Pancreas (tissue), 10 donors: ENCODE measurements around the gene EIF3C. TPM values are rescaled to one million over a fixed set of nuclear protein-coding genes. Genes with fewer than 3 reads are reported as not detected.
A peak's percentile ranks its signal among the peaks of the same experiment; 100 is the strongest.
"Not testable (repeated sequence)": the region's sequence is repeated elsewhere in the genome, so short reads cannot be mapped to it uniquely, and the experiment has no call there.

ENCODE experiments used
- ATAC-seq, 4 donors: fragments of 200-7000 bp; cut with Tn5 transposase; one replicate each; pipeline versions ENCODE4 v1.8.0 to v1.9.1; 2020; ENCODE audit warnings: mild to moderate bottlenecking in 4 of 4, moderate library complexity in 4 of 4
- DNase-seq, 6 donors: peaks; one replicate each; pipeline ENCODE4 v3.0.0-alpha.2; 2020
- FAIRE-seq: peaks from 2 replicates; lab custom pipeline; 2012; peaks lifted over from hg19 to GRCh38; lab: Jason Lieb, UNC
- H3K27ac ChIP-seq, 4 donors: fragments of 200-600 bp; sonication (generic); 1 replicate in 3 of 4; 2 replicates in 1 of 4; pipeline versions ENCODE4 v1.5.0 to v1.8.0; 2020
- H3K27me3 ChIP-seq, 4 donors: fragments of 200-600 bp; one replicate each; pipeline ENCODE4 v1.8.0; 2021
- H3K36me3 ChIP-seq, 3 donors: fragments of 200-600 bp; sonication (generic) in 1 of 3; one replicate each; pipeline versions ENCODE4 v1.5.0 to v1.8.0; 2020 to 2021
- H3K4me1 ChIP-seq, 3 donors: fragments of 200-600 bp; one replicate each; pipeline ENCODE4 v1.8.0; 2021
- H3K4me3 ChIP-seq, 4 donors: fragments of 200-600 bp; sonication (generic) in 2 of 4; one replicate each; pipeline versions ENCODE4 v1.5.0 to v1.8.0; 2020 to 2021
- H3K9me3 ChIP-seq, 4 donors: fragments of 200-600 bp; one replicate each; pipeline ENCODE4 v1.8.0; 2021
- WGBS, 2 donors: extraction: QIAGEN DNeasy Blood & Tissue Kit; methylation state at CpG; one replicate each; pipeline ENCODE4 v1.1.7; 2013; 5-methylcytosine and 5-hydroxymethylcytosine counted together
- intact Hi-C, 3 donors: fragments of 100-400 bp; cut with DNase I; formaldehyde crosslinking; loops; one replicate each; pipeline versions ENCODE4 v1.11.1 to v1.14.2; 2022
- polyA plus RNA-seq, 2 donors: library from polyadenylated mRNA; stranded (reverse); fragments of 200-250 nt; gene quantifications; one replicate each; pipeline ENCODE4 v1.2.3, GENCODE V29; 2013
- total RNA-seq, 6 donors: library from RNA; stranded (reverse); fragmentation: NEBNext Ultra II Directional in 4 of 6; extraction: Animal tissue kit (Norgen Biotek cat#: 25700) in 4 of 6; gene quantifications; one replicate each; pipeline versions ENCODE4 v1.2.1 to v1.2.4, GENCODE V29; 2021 to 2023
- donor health status: healthy with polysubstance abuse.
- donor health status: DM: no; HTN: no; CAD: no; lungs with moderate emphysema.
- donor health status: DM: no; HTN: no; CAD: no.
- donor health status: control.
- donor health status: control.
- donor health status: Bipolar disorder and iron deficiency.
- donor health status: DM: yes; HTN: yes; CAD: no.
- donor health status: DM: no; HTN: no; CAD: no.
- donor health status: DM: no; HTN: no; CAD: no.
- donor health status: DM: yes; HTN: yes; CAD: no.

Gene EIF3C, protein sequence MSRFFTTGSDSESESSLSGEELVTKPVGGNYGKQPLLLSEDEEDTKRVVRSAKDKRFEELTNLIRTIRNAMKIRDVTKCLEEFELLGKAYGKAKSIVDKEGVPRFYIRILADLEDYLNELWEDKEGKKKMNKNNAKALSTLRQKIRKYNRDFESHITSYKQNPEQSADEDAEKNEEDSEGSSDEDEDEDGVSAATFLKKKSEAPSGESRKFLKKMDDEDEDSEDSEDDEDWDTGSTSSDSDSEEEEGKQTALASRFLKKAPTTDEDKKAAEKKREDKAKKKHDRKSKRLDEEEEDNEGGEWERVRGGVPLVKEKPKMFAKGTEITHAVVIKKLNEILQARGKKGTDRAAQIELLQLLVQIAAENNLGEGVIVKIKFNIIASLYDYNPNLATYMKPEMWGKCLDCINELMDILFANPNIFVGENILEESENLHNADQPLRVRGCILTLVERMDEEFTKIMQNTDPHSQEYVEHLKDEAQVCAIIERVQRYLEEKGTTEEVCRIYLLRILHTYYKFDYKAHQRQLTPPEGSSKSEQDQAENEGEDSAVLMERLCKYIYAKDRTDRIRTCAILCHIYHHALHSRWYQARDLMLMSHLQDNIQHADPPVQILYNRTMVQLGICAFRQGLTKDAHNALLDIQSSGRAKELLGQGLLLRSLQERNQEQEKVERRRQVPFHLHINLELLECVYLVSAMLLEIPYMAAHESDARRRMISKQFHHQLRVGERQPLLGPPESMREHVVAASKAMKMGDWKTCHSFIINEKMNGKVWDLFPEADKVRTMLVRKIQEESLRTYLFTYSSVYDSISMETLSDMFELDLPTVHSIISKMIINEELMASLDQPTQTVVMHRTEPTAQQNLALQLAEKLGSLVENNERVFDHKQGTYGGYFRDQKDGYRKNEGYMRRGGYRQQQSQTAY
- total RNA-seq (100 to 1,000 TPM; 336 to 418 (median 379) TPM), polyA plus RNA-seq (1,000 to 10,000 TPM in 1 of 2 donors, 100 to 1,000 TPM in 1; 519 to 1,137 TPM)

DNA sequence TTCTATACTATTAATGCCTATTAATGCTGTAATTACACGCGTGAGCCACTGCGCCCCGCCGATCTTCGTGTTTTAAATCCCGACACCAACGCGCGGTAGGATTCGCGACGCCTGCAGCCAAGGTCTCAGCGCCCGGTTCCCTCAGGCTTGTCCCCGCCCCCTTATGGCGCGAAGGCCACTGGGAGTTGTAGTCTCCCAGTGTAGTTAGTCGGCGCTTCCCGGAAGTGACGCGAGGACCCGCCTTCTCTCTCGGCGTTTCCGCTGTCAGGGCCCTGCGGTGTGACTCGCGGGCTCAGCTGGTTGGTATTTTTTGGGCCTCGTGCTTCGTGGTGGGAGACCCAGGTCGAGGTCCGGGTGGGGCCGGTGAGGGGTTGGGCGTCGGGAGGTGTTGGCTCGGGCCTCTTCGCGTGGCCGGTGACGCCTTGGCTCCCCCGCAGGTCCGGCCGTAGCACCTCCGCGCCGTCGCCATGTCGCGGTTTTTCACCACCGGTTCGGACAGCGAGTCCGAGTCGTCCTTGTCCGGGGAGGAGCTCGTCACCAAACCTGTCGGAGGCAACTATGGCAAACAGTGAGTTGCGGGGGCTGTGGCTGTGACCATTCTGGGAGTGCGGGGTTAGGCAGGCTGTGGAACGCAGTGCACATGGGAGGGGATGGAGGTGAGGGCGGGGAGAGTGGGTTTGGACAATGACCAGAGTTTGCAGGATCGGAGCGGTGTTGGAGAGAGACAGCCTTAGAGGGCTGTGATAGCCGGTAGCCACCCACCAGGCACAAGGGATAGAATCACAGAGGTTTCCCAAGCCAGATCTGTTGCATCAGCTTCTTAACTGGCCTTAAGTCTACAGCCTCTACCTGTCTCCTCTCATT is at the start of gene EIF3C:
TSS of gene EIF3C (plus strand) at position 245 of the 864 bp plus-strand sequence. CDS start at position 468, 223 bp downstream.
- H3K36me3 ChIP-seq, DNase-seq, H3K4me3 ChIP-seq, H3K27me3 ChIP-seq, H3K4me1 ChIP-seq, intact Hi-C loops, H3K27ac ChIP-seq, H3K9me3 ChIP-seq: not testable (repeated sequence)
- FAIRE-seq = peak; percentile 56
- no CpG with 5 or more reads among the region's 66 CpGs for WGBS, 2 donors
- peak; percentile 100 for ATAC-seq

DNA sequence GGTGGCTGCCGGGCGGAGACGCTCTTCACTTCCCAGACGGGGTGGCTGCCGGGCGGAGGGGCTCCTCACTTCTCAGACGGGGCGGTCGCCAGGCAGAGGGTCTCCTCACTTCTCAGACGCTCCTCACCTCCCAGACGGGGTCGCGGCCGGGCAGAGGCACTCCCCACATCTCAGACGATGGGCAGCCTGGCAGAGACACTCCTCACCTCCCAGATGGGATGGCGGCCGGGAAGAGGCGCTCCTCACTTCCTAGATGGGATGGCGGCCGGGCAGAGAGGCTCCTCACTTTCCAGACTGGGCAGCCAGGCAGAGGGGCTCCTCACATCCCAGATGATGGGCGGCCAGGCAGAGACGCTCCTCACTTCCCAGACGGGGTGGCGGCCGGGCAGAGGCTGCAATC is 45.0 kb upstream of the EIF3C start:
- ATAC-seq, FAIRE-seq: not testable (repeated sequence)

DNA sequence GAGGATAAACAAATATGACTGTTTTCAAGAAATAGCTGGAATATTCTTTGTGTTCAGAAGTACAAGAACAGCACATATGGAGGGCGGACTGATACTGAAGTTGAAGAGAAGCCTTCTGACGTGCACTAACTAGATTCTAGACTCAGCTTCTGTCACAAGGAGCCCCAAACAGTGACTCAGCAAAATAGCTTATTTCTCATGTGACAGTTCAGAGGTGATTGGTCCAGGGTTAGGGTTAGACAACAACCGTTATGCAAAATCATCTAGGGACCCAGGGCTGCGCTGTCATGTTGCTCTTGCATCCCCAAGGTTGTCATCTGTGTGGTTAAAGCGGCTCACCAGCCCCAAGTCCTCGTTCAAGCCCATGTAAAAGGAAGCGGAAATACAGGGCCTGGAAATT is 43.8 kb upstream of the EIF3C start:
- H3K4me3 ChIP-seq, H3K9me3 ChIP-seq, ATAC-seq, intact Hi-C loops, H3K4me1 ChIP-seq, H3K27ac ChIP-seq, FAIRE-seq, H3K36me3 ChIP-seq, DNase-seq, H3K27me3 ChIP-seq: not testable (repeated sequence)
- WGBS, 2 donors = no CpG with 5 or more reads among the region's 7 CpGs

More for the DNA sequence above, 45.0 kb upstream of the EIF3C start:
- peak in 2 of 6 donors; percentile 19 to 35 for DNase-seq
- H3K9me3 ChIP-seq, intact Hi-C loops, H3K36me3 ChIP-seq, H3K4me1 ChIP-seq, H3K27me3 ChIP-seq, H3K27ac ChIP-seq, H3K4me3 ChIP-seq: not testable (repeated sequence)
- 90 to 91% methylated on average over 9 to 14 of the region's 25 CpGs for WGBS, 2 donors

DNA sequence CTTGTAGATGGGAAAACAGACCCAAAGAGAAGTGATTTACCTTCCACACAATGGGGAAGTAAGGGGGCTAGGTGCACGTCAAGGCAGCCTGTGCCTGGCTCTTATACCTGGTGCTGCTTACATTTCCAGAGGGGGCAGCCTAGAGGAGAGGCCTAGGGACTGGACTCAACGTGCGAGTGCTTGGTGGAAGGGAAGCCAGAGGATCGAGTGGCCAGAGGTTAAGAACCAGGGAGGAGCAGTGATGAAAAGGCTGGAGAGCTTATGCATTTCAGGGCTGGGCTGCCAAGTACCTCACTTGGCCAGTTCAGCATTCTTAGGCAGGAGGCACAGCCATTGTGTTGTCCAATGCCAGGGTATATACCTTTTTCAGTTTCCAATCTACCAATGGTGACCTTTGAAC is 43.1 kb upstream of the EIF3C start:
- FAIRE-seq, H3K4me3 ChIP-seq, H3K4me1 ChIP-seq, ATAC-seq, H3K27me3 ChIP-seq, H3K36me3 ChIP-seq, intact Hi-C loops, H3K27ac ChIP-seq, DNase-seq, H3K9me3 ChIP-seq: not testable (repeated sequence)
- no CpG with 5 or more reads among the region's 4 CpGs for WGBS, 2 donors

DNA sequence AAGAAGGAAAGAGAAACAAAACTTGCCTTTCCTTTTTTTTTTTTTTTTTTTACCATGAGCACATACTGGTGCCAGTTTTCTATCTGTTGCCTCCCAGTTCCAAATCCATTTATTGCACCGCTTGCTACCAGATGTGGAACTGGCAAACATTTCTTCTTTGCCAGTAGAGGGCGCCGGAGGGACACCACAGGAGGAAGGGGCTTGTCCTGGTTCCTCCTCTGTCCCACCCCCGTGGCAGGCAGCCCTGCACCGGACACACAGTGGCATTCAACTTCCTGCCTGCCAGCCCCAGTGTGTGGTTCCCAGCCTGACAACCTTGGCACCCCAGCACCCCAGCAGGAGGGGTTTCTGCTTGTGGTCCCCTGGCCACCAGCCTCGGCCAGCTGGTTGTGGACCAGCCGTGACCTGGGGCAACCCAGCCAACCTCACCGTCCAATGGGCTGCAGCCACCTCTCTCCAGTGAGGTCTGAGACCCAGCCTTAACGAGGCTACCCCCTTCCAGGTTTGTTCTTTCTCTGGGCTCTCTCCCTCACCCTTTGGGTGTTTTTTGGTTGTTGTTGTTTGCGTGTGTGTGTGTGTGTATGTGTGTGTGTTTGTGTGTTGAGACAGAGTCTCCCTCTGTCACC is 22.8 kb upstream of the EIF3C start:
- ATAC-seq = peak; percentile 96 to 100 (median 99)
- DNase-seq, FAIRE-seq, H3K27me3 ChIP-seq, H3K27ac ChIP-seq, H3K4me1 ChIP-seq, H3K36me3 ChIP-seq, H3K4me3 ChIP-seq, intact Hi-C loops, H3K9me3 ChIP-seq: not testable (repeated sequence)
- 25% methylated on average over 1 of the region's 10 CpGs; no CpG with 5 or more reads in 1 of the 2 donors for WGBS, 2 donors

DNA sequence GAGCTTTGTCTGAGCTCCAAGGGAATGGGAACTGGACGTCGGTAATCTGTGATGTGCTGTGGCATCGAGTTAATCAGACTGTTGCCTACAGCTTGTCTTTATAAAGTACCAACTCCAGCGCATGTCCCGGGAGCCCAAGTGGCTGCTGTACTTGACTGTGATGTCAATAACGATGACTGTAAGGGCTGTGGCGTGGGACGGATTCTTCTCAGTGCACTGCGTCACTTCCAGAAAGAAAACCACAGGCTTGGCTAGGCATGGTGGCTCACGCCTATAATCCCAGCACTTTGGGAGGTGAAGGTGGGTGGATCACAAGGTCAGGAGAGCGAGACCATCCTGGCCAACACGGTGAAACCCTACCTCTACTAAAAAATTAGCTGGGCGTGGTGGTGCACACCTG is 21.8 kb upstream of the EIF3C start:
- ATAC-seq, intact Hi-C loops: not testable (repeated sequence)

DNA sequence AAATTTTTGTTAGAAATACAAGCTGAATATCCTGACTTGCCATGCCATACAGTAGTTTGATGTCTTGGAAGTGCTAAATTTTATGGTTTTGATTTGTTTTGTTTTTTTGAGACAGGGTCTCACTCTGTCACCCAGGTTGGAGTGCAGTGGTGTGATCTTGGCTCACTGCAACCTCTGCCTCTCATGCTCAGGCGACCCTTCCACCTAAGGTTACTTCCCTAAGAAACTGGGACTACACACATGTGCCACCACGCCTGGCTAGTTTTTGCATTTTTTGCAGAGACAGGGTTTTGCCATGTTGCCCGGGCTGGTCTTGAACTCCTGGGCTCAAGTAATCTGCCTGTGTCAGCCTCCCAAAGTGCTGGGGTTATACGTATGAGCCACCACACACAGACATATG is 19.5 kb upstream of the EIF3C start:
- H3K4me3 ChIP-seq, H3K36me3 ChIP-seq, ATAC-seq, H3K4me1 ChIP-seq, DNase-seq, intact Hi-C loops, H3K27me3 ChIP-seq, FAIRE-seq, H3K27ac ChIP-seq, H3K9me3 ChIP-seq: not testable (repeated sequence)
- 92 to 100% methylated on average over 2 to 3 of the region's 4 CpGs for WGBS, 2 donors

More for the DNA sequence above, 21.8 kb upstream of the EIF3C start:
- H3K4me3 ChIP-seq, H3K27me3 ChIP-seq, H3K27ac ChIP-seq, H3K9me3 ChIP-seq, DNase-seq, H3K4me1 ChIP-seq, FAIRE-seq, H3K36me3 ChIP-seq: not testable (repeated sequence)
- WGBS, 2 donors = 25 to 27% methylated on average over 2 to 3 of the region's 13 CpGs

DNA sequence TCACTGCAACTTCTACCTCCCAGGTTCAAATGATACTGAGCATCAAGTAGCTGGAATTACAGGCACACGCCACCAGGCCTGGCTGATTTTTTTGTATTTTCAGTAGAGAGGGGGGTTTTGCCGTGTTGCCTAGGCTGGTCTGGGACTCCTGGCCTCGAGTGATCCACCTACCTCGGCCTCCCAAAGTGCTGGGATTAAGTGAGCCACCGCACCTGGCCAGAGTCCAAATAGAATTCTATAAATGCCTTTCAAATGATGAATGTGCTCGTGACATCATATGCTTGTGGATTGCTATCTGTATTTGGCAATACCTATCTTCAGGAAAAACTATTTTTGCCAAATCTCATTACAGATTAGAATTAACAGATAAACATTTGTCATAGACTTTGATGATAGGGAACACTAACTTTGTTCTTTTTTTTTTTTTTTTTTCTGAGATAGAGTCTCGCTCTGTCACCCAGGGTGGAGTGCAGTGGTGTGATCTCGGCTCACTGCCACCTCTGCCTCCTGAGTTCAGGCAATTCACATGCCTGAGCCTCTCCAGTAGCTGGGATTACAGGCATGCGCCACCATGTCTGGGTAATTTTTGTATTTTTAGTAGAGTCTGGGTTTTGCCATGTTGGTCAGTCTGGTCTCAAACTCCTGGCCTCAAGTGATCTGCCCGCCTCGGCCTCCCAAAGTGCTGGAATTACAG is 17.9 kb upstream of the EIF3C start:
- DNase-seq, H3K4me1 ChIP-seq, H3K27me3 ChIP-seq, H3K27ac ChIP-seq, H3K9me3 ChIP-seq, H3K4me3 ChIP-seq, H3K36me3 ChIP-seq, FAIRE-seq, intact Hi-C loops: not testable (repeated sequence)
- ATAC-seq = peak in 3 of 4 donors; percentile 22 to 53 (median 47)
- 40% methylated on average over 1 of the region's 11 CpGs; no CpG with 5 or more reads in 1 of the 2 donors for WGBS, 2 donors

DNA sequence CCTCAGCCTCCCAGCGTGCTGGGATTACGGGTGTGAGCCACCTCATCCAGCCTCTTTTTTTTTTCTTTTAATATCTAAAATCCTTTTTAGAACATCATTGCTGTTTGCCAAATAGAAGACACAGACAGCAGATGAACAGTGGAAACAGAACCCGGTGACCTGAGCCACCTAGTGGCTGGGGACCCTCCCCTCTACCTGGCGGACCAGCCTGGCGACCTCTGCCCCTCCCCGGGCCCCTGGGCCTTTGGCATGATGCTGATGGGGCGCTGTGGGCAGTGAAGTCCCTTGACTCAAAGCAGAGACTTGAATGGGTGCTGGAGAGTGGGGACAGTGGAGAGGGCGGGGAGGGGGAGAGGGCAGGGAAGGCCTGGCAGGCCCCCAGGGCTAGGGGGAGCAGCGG is 11.5 kb upstream of the EIF3C start:
- H3K27me3 ChIP-seq, H3K9me3 ChIP-seq, H3K4me3 ChIP-seq, intact Hi-C loops, H3K27ac ChIP-seq, H3K36me3 ChIP-seq, ATAC-seq, H3K4me1 ChIP-seq, DNase-seq, FAIRE-seq: not testable (repeated sequence)
- WGBS, 2 donors = 100% methylated on average over 1 to 2 of the region's 9 CpGs

DNA sequence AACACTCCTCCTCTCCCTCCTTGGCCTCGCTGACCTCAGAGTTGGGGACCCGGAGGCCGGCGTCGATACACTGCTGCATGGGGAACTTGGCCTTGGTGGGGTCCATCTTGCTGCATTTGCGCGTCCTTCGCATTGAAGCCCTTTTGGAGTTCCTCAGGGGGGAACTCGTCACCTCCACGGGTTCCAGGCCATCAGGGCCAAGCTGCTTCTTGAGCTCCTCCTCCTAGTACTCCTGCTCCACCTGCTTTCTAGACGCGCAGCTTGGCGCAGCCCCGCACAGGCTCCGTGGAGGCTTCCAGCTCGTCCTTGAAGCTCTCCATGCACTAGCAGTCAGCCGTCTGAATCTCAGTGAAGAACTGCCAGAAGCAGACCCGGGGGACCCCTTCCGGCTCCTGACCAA is 10.9 kb upstream of the EIF3C start:
- intact Hi-C loops, H3K27me3 ChIP-seq, H3K4me1 ChIP-seq, H3K36me3 ChIP-seq, H3K4me3 ChIP-seq, FAIRE-seq, H3K27ac ChIP-seq, H3K9me3 ChIP-seq, ATAC-seq: not testable (repeated sequence)
- WGBS, 2 donors = 91 to 98% methylated on average over 13 to 17 of the region's 19 CpGs
- peak in 1 of 6 donors; percentile 16 for DNase-seq
